Activated CD4-positive, alpha-beta T cell treated with anti-CD3 and anti-CD28 coated beads, Interleukin-2, amount 50 U/mL, for 48 hours (primary cell): ENCODE measurements around the gene CCDC18.
"Not testable (repeated sequence)": the region's sequence is repeated elsewhere in the genome, so short reads cannot be mapped to it uniquely, and the experiment has no call there.

Experiments used
- DNase-seq, 2 experiments: peaks; one replicate each; pipeline ENCODE4 v3.0.0-alpha.2; 2020

The CCDC18 gene

DNA sequence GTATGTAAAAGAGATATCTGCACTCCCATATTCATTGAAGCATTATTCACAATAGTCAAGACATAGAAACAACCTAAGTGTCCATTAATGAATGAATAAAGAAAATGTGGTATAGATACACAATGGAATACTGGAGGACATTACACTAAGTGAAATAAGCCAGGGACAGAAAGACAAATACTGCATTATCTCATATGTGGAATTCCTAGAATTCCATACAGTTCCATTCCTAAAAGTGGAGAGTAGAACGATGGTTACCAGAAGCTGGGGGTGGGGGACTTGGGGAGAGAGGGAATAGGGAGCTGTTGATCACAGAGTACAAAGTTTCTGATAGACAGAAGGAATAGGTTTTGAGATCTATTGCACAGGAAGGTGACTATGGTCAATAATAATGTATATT is 7.7 kb upstream of the CCDC18 start:
- DNase-seq = no peak

DNA sequence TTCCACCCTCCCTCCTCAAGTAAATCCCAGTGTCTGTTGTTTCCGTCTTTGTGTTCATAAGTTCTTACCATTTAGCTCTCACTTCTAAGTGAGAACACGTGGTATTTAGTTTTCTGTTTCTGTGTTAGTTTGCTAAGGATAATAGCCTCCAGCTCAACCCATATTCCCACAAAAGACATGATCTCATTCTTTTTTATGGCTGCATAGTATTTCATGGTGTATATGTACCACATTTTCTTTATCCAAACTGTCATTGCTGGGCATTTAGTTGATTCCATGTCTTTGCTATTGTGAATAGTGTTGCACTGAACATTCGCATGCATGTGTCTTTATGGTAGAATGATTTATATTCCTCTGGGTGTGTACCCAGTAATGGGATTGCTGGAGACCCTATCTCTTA is 5.9 kb upstream of the CCDC18 start:
- not testable (repeated sequence) for DNase-seq

DNA sequence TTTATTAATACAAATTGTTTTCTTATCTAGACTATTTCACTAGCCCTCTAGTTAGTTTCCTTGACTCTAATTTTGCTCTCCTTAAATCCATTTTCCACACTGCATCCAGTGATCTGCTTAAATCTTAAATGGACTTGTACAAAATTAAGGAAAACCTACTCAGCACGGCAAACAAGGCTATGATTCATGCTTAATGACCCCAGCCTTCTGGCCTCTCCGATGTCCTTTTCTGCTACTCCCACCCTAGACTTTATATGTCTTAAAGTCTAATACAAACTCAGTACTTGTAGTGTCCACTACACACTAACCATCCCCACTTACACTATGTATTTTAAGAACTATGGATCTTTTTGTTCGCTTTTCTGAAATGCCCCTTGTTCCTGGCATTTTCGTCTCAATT is 2.5 kb upstream of the CCDC18 start:
- DNase-seq = no peak

GRCh38 chr1:93178418-93178817 is 2.1 kb upstream of the CCDC18 start:
- no peak for DNase-seq

DNA sequence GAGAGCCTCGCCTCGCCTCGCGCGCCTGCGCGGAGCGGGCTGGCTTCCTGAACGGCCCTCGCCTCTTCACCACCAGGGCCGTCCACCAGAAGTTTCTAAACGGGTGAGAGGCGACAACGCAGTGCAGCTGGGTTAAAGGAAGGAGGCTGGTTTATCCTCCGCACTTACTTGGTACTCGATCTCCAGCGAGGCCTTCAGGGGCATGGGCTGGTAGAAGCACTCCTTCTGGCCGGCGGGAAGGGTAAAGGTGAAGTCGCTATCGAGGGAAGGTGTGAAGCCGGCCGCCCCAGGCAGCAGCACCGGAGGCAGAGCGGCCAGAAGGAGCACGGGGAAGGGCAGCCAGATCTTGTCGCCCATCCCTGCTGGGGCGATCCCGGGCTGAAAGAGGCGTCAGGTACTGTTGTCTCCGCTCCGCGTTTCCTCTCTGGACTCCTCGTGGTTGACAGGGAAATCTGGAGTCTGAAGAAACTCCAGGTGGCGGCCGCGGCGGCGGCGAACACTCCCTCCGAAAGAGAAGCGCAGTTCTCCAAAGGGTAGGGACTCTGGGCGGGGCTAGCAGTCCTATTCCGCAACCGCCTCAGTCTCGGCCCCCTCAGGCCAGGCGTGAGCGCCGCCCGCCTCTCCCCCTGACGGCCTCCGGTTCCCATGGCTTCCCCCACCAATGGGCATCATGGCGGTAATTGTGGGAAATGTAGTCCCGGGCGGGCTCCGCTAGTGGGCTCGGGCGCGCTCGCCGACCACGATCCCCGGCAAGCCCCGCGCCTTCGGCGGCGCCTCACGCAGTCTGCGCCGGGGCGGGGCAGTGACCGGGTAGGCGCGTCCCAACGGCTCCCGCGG is 420 bp upstream of the CCDC18 start, which contains the start of gene TMED5:
TMED5 (minus strand) TSS at position 528 of the 837 bp plus-strand sequence; CDS start at position 357, 171 bp downstream.
- peak; percentile 95 to 96 for DNase-seq

GRCh38 chr1:93186667-93187066 is 6.1 kb downstream of the CCDC18 start:
- no peak for DNase-seq

- no peak for DNase-seq
Observed at GRCh38 chr1:93190432-93190831, 9.9 kb downstream of the CCDC18 start.

GRCh38 chr1:93194231-93194990 is 13.9 kb downstream of the CCDC18 start:
- no peak for DNase-seq

DNA sequence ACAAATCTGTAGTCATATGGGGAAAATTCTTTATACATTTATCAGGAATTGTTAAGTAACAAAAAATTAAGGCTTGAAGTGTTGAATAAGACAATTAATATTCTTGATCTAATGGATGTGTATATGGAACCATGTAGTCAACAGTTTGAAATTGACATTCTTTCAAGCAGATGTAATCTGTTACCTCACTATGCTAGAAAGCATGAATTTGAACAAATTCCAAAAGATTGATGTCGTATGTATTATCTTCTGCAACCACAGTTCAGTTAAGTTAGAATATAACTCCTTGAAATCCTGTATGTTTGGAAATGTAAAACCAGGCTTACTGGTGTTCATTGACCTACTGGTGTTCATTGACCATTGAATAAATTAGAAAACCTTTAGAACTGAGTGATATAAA is 16.1 kb downstream of the CCDC18 start:
- DNase-seq = no peak

- DNase-seq = no peak
Observed at GRCh38 chr1:93199150-93199549, 18.6 kb downstream of the CCDC18 start.

GRCh38 chr1:93200086-93200620 is 19.6 kb downstream of the CCDC18 start:
- no peak for DNase-seq

- DNase-seq = no peak
Observed at GRCh38 chr1:93200714-93201113, 20.2 kb downstream of the CCDC18 start.

DNA sequence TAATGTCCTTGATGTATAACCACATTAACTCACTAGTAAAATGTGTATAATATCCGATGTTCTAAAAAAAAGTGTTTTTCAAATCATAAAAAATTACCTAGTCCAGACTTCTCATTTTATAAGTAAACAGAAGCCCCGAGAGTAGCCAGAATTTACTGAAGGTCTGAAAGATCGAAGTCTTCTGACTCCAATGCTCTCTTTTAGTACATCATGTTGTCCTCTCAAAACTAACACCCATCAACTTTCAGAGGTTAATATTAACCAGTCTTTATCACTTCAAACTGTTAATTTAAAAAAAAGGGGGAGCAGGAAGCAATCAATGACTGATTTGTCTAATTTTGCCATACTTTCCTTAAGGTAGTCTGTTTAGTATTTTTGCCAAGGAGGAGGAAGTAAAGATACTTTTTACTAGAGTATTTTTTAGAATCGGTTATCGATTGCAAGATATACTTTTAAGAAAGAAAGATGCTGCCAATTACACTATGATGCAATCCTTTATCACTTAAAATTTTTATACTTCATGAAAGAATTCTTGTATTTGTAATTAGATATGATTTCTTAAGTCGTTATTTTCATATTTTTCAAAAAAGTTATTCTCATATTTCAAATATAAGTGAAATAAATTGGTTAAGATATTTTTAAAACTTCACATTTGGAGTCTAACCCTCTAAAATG is 25.5 kb downstream of the CCDC18 start:
- DNase-seq = no peak

GRCh38 chr1:93206567-93206954 is 26.0 kb downstream of the CCDC18 start:
- no peak for DNase-seq

DNA sequence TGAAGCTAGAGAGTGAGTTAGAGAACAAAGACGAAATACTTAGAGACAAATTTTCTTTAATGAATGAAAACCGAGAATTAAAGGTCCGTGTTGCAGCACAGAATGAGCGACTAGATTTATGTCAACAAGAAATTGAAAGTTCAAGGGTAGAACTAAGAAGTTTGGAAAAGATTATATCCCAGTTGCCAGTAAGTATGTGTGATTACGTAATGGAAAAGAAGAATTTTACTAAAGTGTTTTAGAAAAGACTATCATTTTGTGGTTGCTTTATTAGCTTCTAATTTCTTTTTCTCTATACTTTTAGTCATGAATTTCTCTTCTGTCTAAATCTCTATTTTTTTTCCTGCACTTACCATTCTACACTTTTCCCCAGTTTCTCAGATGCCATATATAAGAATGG is 26.7 kb downstream of the CCDC18 start:
- DNase-seq = no peak

GRCh38 chr1:93215322-93215721 is 34.8 kb downstream of the CCDC18 start:
- no peak for DNase-seq

DNA sequence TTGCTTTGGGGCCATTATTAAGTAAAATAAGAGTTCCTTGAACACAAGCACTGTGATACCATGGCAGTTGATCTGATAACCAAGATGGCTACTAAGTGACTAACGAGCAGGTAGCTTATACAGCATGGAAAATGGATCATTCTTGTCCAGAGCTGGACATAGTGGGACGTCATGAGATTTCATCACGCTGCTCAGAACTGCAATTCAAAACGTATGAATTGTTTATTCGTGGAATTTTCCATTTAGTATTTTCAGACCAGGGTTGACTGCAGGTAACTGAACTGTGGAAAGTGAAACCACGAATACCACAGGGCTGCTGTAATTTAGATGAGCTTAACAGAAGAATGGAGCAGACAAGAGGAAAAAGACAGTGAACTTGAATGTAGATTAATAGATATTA is 38.9 kb downstream of the CCDC18 start:
- DNase-seq = peak in 1 of 2 experiments; percentile 7

DNA sequence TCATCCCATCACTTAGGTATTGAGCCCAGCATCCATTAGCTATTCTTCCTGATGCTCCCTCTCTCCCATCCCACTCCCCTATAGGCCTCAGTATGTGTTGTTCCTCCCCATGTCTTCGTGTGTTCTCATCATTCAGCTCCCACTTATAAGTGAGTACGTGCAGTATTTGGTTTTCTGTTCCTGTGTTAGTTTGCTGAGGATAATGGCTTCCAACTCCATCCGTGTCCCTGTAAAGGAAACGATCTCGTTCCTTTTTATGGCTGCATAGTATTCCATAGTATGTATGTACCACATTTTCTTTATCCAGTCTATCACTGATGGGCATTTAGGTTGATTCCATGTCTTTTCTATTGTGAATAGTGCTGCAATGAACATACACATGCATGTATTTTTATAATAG is 40.2 kb downstream of the CCDC18 start:
- not testable (repeated sequence) for DNase-seq

DNA sequence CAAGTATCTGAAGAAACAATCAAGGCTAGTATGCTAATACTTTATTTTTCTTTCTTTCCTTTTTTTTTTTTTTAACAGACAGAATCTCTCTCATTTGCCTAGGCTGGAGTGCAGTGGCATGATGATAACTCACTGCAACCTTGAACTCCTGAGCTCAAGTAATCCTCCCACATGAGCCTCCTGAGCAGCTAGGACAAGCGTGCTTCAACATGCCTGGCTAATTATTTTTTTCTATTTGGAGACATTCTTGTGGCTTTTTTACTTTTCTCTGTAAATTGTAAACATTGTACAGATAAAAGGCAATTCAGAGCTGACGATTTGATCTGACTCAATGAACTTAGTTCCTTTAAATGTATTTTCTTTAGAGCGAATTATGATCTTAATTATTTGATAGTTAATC is 41.4 kb downstream of the CCDC18 start:
- DNase-seq = no peak

DNA sequence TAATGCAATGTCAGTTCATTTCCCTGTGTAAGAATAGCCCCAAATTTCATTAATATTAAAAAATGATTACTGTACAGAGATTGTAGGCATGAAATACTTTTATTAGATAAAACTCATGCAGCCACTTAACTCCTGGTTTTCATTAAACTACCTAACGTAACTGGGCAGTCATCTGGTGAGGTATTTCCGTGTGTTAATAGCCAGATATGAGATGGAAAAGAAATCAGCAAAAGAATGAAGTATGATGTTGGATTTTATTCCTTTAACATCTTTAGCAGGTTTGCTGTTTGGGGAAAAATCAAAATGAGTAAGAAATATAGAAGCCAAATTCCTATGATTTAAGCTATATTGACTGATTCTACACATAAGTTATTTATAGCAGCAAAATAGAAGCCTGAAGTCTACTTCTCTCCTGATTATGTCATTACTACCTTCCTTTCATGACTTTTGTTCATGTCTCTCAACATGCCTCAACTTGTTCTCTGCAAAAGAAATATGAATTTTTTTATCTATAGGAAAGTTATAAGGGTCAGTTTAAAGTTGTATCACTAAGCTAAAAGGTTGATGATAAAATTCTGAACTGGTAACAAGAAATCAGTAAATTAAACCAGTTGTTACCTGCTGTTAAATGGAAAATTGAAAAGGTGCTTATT is 42.6 kb downstream of the CCDC18 start:
- DNase-seq = no peak

- no peak for DNase-seq
Observed at GRCh38 chr1:93235261-93235660, 54.7 kb downstream of the CCDC18 start.

- no peak for DNase-seq
Observed at GRCh38 chr1:93237021-93237420, 56.5 kb downstream of the CCDC18 start.

DNA sequence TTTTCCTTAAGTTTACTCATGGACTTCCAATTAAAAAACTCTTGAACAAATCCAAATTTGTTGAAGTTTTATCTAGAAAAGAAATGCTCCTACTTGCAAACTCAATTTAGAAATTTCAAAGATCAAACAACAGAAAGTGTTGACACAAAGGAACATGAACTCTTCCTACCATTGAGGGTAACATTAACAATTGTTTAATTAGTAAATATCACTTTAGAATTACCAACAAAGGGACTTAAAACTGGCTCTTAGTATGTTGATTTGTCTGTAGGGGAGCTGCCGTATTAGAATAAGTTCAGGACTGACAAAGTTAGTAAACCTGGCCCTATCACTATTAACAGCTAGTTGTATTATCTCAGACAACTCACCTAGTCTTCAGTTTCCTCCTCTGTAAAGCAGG is 57.9 kb downstream of the CCDC18 start:
- DNase-seq = no peak
